Measurements from ENCODE around the gene UVRAG. TPM values are rescaled to one million over a fixed set of nuclear protein-coding genes. Genes with fewer than 3 reads are reported as not detected.

UVRAG gene
- total RNA-seq, 4 donors from 2014 or later = 27.1 to 35.9 (median 31.0) TPM

DNA sequence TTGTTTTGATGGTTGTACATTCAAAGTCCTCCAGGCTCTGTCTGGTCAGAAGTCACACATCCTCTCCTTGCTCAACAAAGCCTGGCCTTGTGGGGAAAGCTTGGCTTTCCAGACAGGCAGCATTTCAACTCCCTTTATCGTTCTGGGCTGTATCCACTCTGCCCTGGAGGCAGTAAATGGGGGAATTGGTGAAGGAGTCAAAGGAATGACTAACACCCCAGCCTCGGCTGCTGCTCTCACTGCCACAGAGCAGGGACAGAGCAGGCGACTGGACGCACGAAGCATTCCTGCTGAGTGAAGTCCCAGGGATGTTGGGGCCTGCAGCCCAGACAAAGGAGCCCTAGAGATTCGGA, 338.5 kb downstream of the UVRAG start:
- DNase-seq = no peak
- H3K9me3 ChIP-seq = no peaks in the 10 kb centered on the region
- TF ChIP-seq, protein P1, sequence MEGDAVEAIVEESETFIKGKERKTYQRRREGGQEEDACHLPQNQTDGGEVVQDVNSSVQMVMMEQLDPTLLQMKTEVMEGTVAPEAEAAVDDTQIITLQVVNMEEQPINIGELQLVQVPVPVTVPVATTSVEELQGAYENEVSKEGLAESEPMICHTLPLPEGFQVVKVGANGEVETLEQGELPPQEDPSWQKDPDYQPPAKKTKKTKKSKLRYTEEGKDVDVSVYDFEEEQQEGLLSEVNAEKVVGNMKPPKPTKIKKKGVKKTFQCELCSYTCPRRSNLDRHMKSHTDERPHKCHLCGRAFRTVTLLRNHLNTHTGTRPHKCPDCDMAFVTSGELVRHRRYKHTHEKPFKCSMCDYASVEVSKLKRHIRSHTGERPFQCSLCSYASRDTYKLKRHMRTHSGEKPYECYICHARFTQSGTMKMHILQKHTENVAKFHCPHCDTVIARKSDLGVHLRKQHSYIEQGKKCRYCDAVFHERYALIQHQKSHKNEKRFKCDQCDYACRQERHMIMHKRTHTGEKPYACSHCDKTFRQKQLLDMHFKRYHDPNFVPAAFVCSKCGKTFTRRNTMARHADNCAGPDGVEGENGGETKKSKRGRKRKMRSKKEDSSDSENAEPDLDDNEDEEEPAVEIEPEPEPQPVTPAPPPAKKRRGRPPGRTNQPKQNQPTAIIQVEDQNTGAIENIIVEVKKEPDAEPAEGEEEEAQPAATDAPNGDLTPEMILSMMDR (IDR thresholded peaks at IDR 0.05) = no peak

DNA sequence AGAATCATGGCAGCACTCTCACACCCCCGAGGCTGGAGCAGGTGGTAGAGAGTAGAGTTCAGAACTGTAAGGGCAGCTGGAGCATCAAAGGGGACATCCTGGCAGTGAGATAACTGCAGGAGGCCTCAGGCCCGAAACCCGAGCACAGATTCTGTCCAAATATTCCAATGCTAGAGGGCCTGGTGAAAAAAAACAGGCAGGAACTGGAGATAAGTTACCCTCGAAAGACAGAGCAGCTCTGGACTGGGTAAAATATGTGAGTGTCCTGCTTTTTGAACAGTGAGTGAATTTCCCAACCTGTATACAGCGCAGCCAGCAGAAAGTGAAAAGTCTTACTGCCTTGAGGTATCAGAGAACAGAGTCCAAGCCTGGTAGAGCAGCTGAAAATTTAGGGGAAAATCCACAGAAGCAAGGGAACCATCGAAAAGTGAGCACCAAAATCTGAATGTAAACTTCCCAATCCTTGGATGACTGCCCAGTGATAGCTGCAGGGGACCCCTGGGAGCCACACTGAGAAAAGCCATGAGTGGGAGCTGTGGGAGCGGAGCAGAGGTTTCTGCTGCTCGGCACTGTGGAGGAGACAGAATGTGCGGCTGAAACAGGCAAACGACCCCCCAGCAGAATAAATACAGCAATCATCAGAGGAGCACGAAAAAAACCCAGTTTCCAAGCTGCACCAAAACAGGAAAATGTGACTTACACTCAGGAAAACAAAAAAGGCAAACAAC, 340.7 kb downstream of the UVRAG start:
- Histone ChIP-seq H3K4me3 (replicated peaks in 1 of 3) (no peak overlapping the region), H3K4me1 (peaks cover 0 to 12% of the 10 kb centered on the region in 2 donors), H3K27me3 (no peaks in the 10 kb centered on the region), H3K27ac (no peak overlapping the region), H3K9me3 (no peaks in the 10 kb centered on the region), H3K36me3 (no peaks in the 10 kb centered on the region)
- TF ChIP-seq, protein P1 (IDR thresholded peaks at IDR 0.05) = no peak
- TF ChIP-seq POLR2A (IDR thresholded peaks at IDR 0.05) = no peak
- 80 to 84% methylated on average over 11 of the region's 11 CpGs for WGBS, 2 donors
- intact Hi-C loops (cut with DNase I) = loop anchor here (10.0 kb wide), 1 partner anchor 431 kb away; no protein-coding TSS in a partner anchor
- no peak for DNase-seq

More for the DNA sequence above, 338.5 kb downstream of the UVRAG start:
- no peak overlapping the region for H3K4me3 ChIP-seq (replicated peaks in 1 of 3)
- 79 to 81% methylated on average over 6 of the region's 6 CpGs for WGBS, 2 donors
- H3K27me3 ChIP-seq = no peaks in the 10 kb centered on the region
- intact Hi-C loops (cut with DNase I) = loop anchor here (5.0 to 10.0 kb wide), 3 partner anchors 256 to 429 kb away; no protein-coding TSS in a partner anchor
- H3K36me3 ChIP-seq = no peaks in the 10 kb centered on the region
- H3K27ac ChIP-seq = no peak overlapping the region
- H3K4me1 ChIP-seq = peaks cover 0 to 12% of the 10 kb centered on the region in 2 donors

DNA sequence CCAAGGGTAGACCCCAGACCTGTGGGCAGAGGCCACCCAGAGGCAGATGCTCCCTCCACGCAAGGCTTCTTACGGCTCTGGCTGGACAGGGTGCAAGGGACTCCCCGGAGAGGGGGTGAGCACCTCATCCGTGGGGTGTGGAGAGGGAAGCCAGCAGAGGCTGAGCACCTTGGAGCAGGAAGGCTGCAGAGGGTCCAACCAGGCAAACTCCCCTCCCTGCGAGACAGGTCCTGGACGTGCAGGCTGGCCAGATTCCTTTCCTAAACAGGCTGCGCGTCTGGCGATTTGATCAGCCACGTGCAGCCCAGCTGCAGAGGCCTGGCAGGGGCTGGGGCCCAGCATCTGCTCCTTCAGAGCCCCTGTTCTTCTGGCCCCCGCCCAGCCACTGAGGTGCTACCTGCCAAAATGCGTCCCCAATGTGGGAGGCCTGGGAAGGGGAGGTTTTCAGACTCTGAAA, 342.0 kb downstream of the UVRAG start:
- Histone ChIP-seq H3K4me1 (peaks cover 4 to 22% of the 10 kb centered on the region in 2 donors), H3K36me3 (no peaks in the 10 kb centered on the region), H3K27me3 (no peaks in the 10 kb centered on the region), H3K4me3 (replicated peaks in 1 of 3) (no peak overlapping the region), H3K27ac (no peak overlapping the region), H3K9me3 (no peaks in the 10 kb centered on the region)
- 83 to 88% methylated on average over 5 to 12 of the region's 12 CpGs for WGBS, 2 donors
- DNase-seq = no peak
- TF ChIP-seq, protein P1 (IDR thresholded peaks at IDR 0.05) = no peak
- no peak for TF ChIP-seq POLR2A (IDR thresholded peaks at IDR 0.05)
- intact Hi-C loops (cut with DNase I) = loop anchor here (10.0 kb wide), 1 partner anchor 432 kb away; no protein-coding TSS in a partner anchor

DNA sequence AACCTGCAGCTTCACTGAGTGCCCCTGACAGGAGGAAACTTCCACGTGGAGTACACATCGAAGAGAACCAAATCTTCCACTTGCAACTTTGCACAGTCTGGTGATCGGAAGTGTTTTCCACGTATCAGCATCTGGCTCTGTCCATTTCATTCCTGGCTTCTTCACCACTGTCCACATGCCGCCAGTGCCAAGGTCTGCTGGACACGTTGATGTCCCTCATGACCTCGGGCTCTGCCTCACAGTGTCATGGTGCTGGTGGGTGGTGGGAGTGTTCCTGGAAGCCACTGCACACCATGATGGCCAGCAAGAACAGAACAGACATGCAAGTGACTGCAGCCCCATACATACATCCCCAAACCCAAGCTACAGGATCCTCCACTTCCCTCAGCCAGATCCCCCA, 342.9 kb downstream of the UVRAG start:
- no peak overlapping the region for H3K4me3 ChIP-seq (replicated peaks in 1 of 3)
- 77 to 78% methylated on average over 7 of the region's 7 CpGs for WGBS, 2 donors
- TF ChIP-seq, protein P1 (IDR thresholded peaks at IDR 0.05) = no peak
- no peak for TF ChIP-seq POLR2A (IDR thresholded peaks at IDR 0.05)
- no peaks in the 10 kb centered on the region for H3K9me3 ChIP-seq
- H3K27ac ChIP-seq = no peak overlapping the region
- peaks cover 9 to 20% of the 10 kb centered on the region in 2 donors for H3K4me1 ChIP-seq
- H3K36me3 ChIP-seq = no peaks in the 10 kb centered on the region
- intact Hi-C loops (cut with DNase I) = loop anchor here (10.0 kb wide), 1 partner anchor 433 kb away; no protein-coding TSS in a partner anchor
- DNase-seq = no peak
- H3K27me3 ChIP-seq = no peaks in the 10 kb centered on the region
